ENCODE results near the gene RPS6KA5.

The RPS6KA5 gene

GRCh38 chr14:91022622-91023028 is 37.8 kb downstream of the RPS6KA5 start:
- peak; percentile 71 for DNase-seq

DNA sequence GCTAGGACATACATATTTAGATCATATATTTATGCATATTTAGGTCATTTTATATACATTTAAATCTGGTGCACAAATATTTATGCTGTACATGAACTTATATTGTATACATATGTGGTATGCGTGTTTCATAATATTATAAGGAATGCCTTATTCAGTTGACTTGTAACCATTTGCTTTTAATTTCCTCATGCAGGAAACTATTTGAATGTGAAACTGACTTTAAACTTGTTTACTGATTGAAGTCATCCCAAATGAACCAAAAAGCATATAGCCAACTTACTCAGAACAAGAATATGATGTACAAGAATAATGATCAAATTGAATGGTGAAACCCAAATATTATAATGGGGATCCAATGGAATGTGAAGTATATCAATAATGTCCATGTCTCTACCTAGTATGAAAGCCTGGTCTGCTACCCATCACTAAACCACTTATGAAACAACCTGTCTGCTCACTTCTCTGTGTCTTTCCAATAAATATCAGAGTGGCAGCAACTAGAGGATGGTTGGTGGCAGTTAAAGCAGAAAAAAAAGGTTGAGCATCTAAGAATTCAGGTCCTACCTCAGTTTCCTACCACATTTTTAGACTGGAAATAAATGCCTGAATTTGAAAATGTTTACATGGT is 38.3 kb downstream of the RPS6KA5 start:
- no peak for DNase-seq

DNA sequence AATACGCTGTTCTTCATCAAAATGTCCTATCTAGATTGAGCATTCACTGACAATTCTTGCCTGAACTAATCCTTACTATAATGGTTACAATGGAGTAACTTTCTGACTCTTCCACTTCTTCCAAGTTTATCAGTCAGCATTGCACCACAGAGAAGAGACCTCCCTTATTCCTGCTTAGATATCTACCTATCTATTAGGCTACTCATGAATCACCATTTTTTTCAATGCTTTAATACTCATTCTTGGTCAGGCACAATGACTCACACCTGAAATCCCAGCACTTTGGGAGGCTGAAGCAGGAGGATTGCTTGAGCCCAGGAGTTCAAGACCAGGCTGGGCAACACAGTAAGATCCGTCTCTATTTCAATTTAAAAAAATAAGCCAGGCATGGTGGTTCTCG is 39.3 kb downstream of the RPS6KA5 start:
- no peak for DNase-seq

DNA sequence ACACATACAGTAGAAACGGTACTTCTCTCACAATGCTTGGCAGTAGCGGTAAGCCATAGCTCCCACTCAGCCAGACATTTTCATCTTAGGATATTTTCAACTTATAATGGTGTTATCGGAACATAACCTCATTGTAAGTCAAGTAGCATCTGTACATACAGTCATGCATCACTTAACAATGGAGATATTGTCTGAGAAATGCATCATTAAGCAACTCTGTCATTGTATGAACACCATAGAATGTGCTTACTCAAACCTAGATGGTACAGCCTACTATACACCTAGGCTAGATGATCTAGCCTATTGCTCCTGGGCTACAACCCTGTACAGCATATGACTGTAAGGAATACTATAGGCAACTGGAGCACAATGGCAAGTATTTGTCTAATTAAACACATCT is 40.8 kb downstream of the RPS6KA5 start:
- DNase-seq: no peak

DNA sequence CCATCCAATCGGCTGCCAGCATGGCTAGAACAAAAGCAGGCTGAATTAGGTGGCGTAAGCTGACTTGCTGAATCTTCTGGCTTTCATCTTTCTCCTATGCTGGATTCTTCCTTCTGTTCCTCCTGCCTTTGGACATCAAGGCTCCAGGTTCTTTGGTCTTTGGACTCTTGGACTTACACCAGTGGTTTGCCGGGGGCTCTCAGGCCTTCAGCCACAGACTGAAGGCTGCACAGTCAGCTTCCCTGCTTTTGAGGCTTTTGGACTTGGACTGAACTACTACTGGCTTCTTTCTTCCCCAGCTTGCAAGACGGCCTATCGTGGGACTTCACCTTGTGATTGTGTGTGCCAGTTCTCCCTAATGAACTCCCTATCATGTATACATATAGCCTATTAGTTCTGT is 42.0 kb downstream of the RPS6KA5 start:
- DNase-seq: no peak

DNA sequence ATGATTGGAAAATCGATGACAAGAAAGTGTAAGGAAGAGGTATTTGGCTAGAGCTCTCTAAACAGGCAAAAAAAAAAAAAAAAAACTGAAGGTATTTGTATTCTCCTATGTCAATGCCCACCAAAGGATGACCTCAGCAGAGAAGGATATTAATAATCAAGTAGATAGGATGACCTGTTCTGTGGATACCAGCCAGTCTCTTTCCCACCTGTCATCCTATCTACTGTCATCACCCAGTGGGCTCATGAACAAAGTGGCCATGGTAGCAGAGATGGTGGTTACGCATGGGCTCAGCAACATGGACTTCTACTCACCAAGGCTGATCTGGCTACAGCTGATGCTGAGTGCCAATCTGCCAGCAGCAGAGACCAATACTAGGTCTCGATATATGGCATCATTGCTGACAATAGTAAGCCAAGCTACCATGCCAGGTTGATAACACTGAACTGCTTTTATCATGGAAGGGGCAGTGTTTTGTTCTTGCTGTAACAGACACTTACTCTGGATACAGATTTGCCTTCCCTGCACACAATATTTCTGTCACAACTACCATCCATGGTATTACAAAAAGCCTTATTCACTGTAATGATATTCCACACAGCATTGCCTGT is 43.5 kb downstream of the RPS6KA5 start:
- DNase-seq: no peak

- DNase-seq: no peak
These were observed 45.0 kb downstream of the RPS6KA5 start for GRCh38 chr14:91015435-91015834.

DNA sequence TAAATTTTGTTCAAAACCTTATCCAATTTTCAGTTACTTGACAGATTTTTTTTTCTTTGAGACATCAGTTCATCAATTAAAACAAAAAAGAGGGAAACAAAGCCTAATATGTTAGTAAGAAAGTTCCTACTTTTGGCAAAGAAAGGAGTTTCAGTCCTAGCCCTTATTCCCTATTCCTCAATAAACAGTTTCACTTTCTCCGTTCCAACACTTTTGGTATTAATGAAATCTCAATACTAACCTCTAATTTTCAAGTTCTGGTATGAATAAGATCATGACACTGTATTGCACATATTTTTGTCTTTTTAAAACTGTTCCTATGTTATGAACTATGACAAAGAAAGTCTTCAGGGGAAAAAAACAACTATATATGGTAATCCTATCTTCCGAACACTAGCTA is 48.4 kb downstream of the RPS6KA5 start:
- DNase-seq: no peak

- no peak for DNase-seq
These were observed 50.3 kb downstream of the RPS6KA5 start for GRCh38 chr14:91010153-91010533.

GRCh38 chr14:91009501-91010152 is 50.8 kb downstream of the RPS6KA5 start:
- peak; percentile 89 for DNase-seq

DNA sequence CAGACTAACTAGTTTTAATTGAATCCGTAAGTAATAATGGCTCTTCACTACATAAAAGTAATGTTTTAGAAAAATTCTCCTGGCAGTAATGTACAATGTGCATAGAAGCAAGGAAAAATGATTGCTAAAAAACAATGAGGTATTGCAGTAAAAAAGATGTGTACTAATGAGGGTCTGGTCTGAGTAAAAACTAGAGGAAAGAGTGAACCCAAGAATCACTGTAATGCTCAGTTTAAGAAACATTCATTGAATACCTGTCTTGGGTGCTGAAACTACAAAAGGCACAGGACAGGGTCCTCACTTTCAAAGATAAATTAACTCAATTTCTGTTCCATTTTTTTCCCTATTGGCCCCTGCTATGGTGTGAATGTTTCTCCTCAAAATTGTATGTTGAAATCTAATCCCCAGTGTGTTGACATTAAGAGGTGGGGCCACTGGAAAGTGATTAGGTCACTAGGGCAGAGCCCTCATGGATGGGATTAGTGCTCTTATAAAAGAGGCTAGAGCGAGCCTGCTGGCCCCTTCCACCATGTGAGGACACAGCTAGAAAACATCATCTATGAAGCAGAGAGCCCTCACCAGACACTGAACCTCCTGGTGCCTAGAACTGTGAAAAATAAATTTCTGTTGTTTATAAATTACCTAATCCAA is 51.6 kb downstream of the RPS6KA5 start:
- peak; percentile 18 for DNase-seq

DNA sequence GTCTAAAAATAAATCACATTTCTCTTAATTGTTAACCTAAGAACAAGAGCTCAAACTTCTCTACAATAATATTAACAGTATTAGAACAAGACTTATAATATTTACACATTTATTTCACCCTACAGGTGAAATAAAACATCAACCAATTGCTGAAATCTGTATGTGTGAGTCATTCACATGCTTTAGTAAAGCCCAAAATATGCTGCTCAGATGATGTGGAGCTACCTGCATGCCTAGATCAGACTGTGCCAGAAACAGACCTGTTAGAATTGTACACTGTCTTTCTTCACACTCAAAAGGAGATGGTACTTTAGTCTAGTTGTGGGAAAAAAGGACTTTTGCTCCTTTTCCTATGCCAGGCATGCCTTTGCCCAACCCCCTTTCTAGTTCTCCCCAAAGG is 54.7 kb downstream of the RPS6KA5 start:
- no peak for DNase-seq

DNA sequence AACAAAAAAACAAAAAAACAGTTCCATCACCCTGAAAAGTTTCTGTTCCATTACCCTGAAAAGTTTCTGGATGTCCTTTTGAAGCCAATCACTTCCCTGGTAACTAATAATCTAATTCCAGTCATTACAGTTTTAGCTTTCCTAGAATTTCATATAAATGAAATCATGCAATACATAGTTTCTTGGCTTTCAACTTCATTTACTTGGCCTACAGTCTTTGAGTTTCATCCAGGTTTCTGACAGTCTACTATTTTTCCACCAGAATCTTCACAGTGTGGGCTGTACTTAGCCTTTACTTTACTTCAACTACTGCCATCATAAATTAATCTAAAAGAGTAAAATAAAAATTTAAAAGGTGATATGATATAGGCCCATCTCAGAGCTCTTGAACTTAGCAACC is 55.5 kb downstream of the RPS6KA5 start:
- no peak for DNase-seq

DNA sequence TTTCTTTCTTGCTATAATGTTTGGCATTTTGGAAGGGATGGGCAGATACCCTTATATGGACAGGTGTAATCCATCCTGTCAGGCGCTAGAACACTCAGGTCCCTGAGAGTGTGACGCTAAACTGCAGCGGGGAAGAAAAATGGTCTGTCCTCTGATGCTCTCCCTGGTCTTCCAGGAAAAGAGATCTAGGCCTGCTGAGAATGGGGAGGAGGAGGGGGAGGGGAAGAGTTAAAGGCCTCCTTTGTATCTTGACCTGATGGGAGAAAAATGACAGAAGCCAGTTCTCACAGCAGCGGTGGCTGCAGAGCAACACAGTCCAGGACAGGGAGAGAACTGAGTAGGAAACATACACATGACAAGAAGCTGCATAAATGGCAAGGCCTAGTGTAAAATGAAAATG is 61.1 kb downstream of the RPS6KA5 start:
- no peak for DNase-seq

DNA sequence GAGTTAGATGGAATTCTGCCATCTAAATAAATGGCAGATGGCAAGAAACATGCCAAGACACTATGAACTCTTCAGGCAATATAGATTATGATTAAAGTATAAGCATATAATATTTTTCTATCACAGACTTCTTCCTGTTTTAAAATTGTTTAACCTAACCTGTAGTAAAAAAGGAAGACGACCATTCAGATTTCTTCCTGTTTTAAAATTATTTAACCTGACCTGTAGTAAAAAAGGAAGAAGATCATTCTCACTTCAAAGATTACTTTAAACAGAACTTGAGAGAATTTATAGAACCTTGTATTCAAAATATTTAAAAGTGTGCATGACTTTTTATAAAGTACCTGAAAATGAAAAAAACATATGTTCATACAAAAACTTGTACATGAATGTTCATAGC is 63.5 kb downstream of the RPS6KA5 start:
- DNase-seq: no peak

DNA sequence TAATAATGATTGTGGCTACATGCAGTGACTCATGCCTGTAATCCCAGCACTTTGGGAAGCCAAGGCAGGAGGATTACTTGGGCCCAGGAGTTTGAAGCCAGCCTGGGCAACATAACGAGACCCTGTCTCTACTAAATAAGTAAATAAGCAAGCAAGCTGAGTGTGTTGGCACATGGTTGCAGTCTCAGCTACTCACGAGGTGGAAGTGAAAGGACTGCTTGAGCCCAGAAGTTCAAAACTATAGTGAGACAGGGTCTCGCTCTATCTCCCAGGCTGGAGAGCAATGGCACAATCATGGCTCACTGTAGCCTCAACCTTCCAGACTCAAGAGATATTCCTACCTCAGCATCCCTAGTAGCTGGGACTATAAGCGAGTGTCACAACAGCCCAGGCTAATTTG is 64.7 kb downstream of the RPS6KA5 start:
- no peak for DNase-seq

DNA sequence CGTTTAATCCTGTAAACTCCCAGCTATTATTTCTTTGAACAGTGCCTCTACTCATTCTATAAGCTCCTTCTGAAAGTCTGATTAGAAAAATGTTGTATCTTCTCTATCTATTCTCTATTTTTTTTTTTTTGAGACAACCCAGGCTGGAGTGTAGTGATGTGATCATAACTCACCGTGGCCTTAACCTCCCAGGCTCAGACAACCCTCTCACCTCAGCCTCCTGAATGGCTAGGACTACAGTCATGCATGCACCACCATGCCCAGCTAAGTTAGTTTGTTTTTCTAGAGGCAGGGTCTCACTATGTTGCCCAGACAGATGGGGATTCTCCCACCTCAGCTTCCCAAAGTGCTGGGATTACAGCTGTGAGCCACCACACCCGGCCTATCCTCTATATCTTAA is 66.6 kb downstream of the RPS6KA5 start:
- DNase-seq: no peak

DNA sequence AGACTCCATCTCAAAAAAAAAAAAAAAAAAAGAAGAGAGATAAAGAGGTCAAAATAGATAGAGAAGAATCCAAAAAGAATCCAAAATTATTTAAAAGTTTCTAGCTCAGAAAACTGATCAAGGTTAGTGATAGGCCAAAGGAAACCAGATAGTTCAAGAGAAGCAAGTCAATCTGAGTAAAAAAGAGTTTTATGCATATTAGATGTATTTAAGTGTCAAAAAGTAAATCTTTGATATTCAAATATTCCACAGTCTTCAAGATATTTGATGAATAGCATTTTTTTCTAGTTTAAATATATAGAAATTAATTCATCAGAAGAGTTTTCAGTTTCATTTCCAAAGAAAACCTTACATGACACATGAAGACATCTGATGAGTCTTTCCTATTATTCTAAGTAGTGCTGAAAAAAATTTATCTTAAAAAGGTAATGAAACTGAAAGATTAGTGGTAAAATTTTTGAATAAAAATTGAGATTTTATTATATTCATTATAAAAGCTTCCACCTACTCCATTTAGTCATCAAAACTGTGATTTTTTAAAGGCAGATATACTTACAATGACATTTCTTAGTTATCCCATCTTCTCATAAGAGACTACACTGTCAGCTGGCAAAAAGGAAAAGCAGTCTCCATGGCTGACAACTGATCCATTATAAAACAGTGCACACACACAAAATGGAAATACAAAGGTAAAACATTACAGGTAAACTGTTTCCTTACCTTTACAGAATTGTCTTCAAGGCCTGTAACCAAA is 68.6 kb downstream of the RPS6KA5 start:
- no peak for DNase-seq

DNA sequence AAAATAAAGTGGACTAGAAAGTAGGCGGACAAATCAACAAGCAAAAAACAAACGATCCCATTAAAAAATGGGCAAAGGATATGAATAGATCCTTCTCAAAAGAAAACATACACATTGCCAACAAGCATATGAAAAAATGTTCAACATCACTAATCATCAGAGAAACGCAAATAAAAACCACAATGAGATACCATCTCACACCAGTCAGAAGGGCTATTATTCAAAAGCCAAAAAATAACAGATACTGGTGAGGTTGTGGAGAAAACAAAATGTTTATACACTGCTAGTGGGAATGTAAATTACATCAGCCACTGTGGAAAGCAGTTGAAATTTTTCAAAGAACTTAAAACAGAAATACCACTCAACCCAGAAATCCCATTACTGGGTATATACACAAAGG is 70.3 kb downstream of the RPS6KA5 start:
- no peak for DNase-seq

DNA sequence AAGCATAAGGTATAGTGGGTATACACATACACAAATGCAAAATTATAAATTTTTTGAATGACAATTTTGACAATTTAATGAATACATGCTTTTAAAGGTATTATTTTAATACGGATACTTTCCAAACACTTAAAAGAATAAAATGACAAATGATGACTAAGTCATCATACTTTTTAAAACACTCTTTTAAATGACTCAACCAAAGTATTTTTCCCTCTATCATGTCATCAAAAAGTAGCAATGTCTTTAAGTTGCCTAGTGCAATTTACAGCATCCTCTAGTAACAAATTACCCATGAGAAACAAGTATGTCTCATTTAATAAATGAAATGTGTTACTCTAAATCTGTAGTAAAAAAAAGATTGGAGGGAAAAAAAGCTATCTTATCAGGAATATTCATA is 73.3 kb downstream of the RPS6KA5 start:
- no peak for DNase-seq

- no peak for DNase-seq
These were observed 73.9 kb downstream of the RPS6KA5 start for GRCh38 chr14:90986510-90986909.

DNA sequence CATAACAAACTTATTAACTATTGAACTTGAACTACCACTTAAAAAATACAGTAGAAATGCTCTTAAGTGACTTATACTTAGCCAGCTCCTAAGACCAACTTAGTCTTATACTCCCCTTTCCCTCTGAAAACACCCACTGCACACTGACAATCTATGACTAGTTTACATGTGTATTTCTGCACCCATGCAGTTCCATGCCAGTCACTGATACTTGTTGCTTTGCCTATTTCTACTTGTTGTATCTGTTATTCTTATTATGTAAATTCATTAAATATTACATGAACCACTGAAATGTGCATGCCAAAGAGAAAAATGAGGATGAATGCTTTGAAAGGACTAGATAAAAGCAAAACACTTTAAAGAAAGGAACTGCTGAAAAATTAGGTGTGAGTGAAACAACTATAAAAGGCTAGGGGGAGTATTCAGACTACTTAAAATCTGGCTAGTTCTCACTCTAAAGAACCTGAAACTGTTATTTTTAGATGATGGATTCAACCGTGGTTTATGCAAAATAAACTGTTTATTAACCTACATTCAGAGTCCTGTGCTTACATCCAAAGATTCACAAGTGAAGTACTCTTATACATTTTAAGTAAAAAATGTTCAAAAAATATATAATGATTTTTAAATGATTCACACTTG is 74.7 kb downstream of the RPS6KA5 start:
- no peak for DNase-seq

GRCh38 chr14:90983560-90983959 is 76.9 kb downstream of the RPS6KA5 start:
- DNase-seq: no peak
